HG03439 (cell line): ENCODE data around the gene TIMM44.

Source experiments
- ATAC-seq: cut with Tn5 transposase; IDR thresholded peaks from one replicate; pipeline ENCODE4 v1.9.1; 2021; ENCODE audit warnings: mild to moderate bottlenecking, moderate library complexity; ENCODE audit not compliant: unreplicated experiment

Gene TIMM44

GRCh38 chr19:7943444-7944176 lies at the start of gene TIMM44:
TSS of gene TIMM44 (minus strand) at chr19:7943666. CDS start at chr19:7943651, 15 bp downstream.
- peak; percentile 94 for ATAC-seq

GRCh38 chr19:7992575-7992974 lies 49.1 kb upstream of the TIMM44 start:
- ATAC-seq, result no peak

- no peak for ATAC-seq
Observed at GRCh38 chr19:7989071-7989575, 45.7 kb upstream of the TIMM44 start.

- ATAC-seq, result no peak
Observed at GRCh38 chr19:7988307-7988706, 44.8 kb upstream of the TIMM44 start.

GRCh38 chr19:7987114-7987768 lies 43.8 kb upstream of the TIMM44 start:
- no peak for ATAC-seq

GRCh38 chr19:7986321-7987113 lies 43.1 kb upstream of the TIMM44 start:
- ATAC-seq, result no peak

- ATAC-seq, result no peak
Observed at GRCh38 chr19:7985481-7985911, 42.0 kb upstream of the TIMM44 start.

GRCh38 chr19:7983995-7984837 lies 40.8 kb upstream of the TIMM44 start:
- no peak for ATAC-seq

GRCh38 chr19:7983286-7983950 lies 40.0 kb upstream of the TIMM44 start:
- no peak for ATAC-seq

GRCh38 chr19:7982651-7983099 lies 39.2 kb upstream of the TIMM44 start:
- ATAC-seq, result no peak

- ATAC-seq, result no peak
Observed at GRCh38 chr19:7982103-7982502, 38.6 kb upstream of the TIMM44 start.

GRCh38 chr19:7981661-7982060 lies 38.2 kb upstream of the TIMM44 start:
- ATAC-seq, result no peak

GRCh38 chr19:7981199-7981598 lies 37.7 kb upstream of the TIMM44 start:
- no peak for ATAC-seq

GRCh38 chr19:7980635-7981121 lies 37.2 kb upstream of the TIMM44 start:
- no peak for ATAC-seq

- ATAC-seq, result no peak
Observed at GRCh38 chr19:7980168-7980567, 36.7 kb upstream of the TIMM44 start.

- ATAC-seq, result no peak
Observed at GRCh38 chr19:7979559-7979958, 36.1 kb upstream of the TIMM44 start.

- no peak for ATAC-seq
Observed at GRCh38 chr19:7979011-7979410, 35.5 kb upstream of the TIMM44 start.

GRCh38 chr19:7978179-7978825 lies 34.8 kb upstream of the TIMM44 start:
- ATAC-seq, result no peak

GRCh38 chr19:7977723-7978040 lies 34.2 kb upstream of the TIMM44 start:
- no peak for ATAC-seq
